Fibroblast of upper back skin (primary cell): ENCODE data around the gene CLASP1.
"Not testable (repeated sequence)": the region's sequence is repeated elsewhere in the genome, so short reads cannot be mapped to it uniquely, and the experiment has no call there.

Experiments used
- DNase-seq: peaks from one replicate; pipeline ENCODE4 v3.0.0-alpha.2; 2013

Gene CLASP1

DNA sequence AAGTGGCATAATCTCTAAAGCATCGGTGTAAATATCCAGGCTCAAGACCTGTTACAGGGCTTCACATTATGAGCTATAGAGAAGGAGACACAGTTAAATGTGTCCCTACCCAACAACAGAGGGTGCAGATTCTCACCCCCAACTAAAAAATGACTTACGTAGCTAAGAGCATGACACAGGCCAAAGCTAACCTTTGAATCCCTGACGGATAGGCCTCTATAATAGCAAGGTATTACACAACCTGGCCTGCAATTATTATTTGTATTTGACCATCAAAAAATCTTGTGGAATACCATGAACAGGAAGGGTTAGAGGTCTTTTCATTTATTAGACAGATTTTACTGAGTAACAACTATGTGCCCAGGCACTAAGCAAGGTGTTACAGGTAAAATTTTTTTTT is 73.5 kb downstream of the CLASP1 start:
- DNase-seq, result no peak

DNA sequence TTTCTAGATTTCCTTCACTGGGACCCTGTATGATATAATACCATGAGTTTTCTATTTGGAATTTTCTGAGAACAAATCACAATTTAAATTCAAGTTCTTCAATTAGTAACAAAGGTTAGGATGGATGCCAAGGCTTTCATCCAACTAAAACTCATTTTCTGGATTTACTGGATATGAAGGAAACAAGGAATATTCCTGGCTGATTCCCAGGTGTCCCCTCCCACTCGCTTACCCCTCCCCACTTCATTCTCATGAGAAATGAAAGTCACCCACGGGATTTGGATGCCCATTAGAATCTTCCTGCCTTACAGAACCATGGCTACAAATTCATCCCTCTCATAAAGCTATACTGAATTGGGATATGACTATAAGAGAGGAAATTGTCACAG is 78.6 kb downstream of the CLASP1 start:
- no peak for DNase-seq

DNA sequence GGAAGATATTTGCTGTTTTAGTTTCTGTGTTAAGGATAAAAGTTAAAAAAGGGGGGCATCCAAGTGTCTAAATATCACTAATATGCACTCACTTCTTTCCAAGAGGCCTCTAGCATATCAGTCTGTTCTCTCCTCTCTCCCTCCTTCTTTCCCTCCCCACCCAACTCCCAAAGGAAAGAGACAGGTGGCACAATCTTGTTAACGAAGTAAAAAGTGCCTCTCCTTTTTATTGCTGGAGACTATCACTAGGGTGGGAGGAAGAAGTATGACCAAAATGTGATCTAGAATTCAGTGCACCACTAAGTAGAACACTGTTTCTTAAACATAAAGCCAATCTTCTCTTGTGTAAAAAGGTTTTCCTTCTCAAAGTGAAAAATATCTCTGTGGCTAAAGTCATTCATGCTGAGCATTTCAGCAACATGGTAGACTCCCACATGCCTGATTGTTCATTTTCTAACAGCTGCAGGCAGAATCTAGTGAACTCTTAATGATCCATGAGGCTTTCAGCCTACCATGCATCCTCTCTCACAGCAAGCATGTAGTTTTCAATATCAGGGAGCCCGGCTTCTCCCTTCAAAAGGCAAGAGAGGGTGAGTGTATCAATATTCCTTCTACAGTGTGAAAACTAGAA is 79.1 kb downstream of the CLASP1 start:
- DNase-seq, result no peak

DNA sequence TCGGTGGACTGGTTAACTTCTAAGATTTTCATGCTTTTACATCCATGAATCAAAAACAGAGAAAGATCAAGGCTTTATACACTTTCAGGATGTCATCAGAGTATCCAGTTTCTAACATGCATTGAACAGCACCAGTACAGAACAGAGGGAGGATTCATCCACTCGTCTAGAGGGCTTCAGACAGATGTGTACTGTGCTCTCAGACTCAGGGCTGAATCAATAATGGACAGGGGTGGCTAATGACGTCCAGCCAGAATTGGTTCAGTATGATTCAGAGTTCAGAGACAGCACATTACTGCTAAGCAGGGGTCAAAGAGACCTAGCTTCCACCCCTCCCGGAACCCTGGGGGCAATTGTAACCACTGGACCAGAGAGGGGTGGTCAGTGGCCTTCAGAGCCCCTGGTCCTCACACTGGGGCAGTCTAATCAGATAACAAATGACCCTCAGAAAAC is 81.3 kb downstream of the CLASP1 start:
- DNase-seq, result no peak

DNA sequence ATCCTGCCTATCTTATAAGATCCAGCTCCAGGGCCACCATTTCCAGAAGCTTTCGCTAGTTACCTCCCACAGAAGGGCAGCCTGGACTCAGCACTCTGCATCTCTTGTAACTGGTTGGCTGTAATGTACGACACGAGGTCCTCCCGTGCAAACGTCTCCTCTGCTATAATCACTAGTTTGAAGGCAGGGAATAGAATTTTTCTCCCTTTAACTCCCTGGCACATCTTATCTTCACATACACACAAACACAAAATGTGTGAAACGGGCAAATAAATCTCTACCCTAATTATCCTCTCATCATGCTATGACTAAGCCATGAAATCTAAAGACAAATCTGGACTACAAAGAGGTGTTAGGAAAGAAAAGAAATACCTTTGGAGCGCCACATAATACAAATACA is 81.8 kb downstream of the CLASP1 start:
- no peak for DNase-seq

DNA sequence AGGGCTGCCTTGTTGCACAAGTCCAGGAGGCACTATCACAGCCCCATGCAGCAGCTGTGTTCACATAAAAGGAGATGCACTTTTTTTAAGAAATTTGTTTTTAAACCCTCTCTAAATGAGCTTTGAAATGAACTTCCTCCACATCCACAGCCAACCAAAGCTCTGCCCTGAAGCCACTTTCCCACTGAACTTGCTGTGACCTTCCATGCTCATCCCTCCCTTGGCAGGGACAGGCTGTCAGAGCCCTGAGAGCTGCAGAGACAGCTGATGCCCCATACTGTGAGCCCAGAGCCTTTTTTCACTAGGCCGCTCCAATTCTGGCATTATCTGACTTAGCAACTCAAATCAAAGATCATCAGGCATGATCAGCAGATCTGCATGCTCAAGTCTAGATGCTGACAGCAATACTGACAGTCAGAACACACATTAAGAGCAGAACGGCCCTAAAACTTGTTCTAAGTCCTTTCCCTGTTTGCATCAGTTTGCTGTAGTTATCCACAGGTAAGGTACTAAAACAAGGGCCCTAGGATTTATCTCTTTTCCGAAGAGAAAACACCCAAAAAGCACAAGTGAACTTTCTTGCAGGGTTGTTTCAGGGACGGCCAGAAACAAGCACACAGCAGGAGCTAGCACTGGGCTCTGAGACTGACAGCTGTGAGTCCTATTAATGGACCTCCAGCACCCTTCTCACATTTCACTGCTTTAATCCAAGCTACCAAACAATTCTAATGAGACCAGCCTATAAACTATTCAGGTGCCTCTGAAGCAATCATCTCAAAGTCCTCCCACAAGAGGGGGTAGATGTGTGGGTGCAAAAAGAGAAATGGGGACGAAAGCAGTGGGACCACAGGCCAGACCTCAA is 83.6 kb downstream of the CLASP1 start:
- no peak for DNase-seq

DNA sequence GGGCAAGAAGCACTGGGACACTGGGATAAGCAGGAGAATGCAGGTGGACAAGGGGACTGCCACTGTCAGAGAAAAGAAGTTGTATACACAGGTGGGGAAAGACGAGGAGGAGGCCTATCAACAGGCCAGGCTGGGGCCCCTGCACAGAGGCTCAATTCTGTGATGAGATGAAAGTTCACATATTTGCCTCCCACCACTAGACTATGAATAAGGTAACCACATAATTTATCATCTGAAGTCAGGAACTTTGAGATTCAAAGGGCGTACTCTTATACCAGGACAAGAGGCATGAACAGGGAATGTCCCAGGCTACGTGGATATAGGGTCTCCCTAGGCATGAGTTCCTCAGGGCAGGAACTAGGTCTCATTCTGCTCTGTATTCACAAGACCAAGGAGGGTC is 84.4 kb downstream of the CLASP1 start:
- no peak for DNase-seq

DNA sequence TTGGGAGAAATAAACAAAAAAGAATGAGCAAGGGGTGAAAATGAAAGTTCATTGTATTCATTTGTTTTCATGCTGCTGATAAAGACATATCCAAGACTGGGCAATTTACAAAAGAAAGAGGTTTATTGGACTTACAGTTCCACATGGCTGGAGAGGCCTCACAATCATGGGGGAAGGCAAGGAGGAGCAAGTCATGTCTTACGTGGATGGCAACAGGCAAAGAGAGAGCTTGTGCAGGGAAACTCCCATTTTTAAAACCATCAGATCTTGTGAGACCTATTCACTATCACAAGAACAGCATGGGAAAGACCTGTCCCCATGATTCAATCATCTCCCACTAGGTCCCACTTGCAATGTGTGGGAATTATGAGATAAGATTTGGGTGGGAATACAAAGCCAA is 85.5 kb downstream of the CLASP1 start:
- not testable (repeated sequence) for DNase-seq

DNA sequence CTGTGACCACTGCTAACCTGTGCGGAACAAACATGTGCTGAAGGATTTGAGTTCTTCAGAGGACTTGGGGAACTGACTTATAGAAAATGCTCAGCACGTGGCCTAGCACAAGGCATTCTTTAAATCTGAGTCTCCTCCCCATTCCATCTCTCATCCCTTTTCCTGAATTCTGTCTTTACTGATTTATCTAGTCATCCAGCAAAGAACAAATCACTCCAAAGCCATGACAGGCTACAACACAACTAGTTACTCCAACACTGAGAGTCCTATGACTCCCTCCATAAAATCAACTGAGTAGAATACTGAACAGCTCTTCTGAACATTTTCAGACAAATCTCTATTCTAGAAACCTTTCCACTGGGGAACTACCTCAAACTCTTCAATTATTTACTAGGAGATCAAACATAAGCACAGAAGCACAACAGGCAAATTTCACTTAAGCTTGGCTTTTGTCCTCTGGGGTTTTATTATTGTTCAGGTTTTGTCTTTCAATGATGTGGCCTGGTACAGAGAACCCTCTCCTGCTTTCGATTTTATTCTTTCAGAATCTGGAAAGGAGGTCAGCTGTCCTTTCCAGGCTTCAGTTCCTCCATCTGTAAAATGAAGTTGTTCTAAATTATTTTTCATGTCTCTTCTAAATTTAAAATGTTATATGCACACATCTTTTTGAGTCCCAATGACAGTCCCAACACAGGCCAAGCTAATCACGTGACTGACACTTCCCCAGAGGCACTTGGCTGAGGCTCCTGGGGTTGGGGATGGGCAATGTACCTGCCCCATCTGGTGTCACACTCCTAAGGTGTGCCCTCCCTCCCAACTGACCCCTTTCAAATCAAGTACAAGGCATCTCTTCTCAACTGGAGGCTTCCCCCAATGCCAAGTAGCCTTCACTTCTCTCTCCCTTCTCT is 86.7 kb downstream of the CLASP1 start:
- no peak for DNase-seq

DNA sequence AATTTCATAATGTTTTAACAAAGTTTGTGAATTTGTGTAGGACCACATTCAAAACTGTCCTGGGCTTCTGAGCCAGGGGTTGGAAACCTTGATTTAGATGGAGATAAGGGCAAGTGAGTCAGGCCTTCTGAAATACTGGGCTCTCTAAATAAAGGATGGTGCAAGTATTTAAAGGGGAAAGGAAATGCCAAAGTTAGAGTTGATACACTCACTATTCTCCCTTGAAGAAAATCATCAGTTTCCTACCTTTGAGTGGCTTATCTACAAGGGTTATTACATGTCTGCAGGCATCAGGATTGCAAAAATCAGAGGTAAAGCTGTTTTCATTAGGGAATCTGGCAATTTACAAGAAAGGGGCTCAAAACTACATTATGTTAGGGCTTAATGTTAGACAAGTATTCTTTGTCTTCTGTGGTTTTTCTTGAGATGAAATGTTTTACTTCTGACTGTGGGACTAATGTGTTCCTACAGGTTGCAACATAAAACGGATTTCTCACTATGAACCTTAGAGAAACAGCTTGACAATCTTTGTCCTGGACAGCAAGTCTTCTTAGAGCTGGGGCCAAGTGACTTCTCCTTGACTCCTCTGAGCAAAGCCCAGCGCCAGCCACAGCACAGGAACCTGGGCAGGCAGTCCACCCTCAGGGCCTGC is 87.5 kb downstream of the CLASP1 start:
- peak; percentile 46 for DNase-seq

DNA sequence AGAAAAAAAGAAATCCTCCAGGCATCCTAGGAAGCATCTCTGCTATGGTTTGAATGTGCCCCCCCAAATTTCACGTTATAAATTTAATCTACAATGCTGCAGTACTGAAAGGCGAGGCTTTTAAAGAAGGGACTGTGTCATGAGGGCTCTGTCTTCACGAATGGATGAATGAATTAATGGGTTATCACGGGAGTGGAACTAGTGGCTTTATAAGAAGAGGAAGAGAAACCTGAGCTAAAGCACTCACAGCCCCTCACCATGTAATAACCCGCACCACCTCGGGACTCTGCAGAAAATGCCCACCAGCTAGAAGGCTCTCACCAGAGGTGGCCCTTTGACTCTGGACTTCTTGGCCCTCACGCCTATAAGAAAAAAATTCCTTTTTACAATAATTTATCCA is 90.9 kb downstream of the CLASP1 start:
- no peak for DNase-seq

DNA sequence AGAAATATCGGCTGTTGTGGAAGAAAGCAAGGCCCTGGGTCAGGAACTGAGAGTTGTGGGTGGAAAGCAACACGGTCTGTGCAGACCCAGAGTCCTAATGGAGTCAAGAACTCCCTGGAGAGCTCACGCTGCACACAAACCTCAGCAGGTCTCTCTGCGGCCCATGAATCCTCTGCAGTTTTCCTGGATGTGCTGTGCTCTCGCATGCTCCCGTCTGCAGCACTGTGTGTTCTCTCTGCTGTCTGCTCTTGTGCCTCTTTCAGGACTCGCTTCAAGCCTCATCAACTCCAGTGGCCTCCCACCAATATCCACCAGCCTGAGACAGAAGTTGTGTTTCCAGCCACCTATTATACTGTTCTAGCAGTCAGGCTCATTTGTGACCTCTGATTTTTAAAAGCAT is 94.3 kb downstream of the CLASP1 start:
- DNase-seq, result no peak

DNA sequence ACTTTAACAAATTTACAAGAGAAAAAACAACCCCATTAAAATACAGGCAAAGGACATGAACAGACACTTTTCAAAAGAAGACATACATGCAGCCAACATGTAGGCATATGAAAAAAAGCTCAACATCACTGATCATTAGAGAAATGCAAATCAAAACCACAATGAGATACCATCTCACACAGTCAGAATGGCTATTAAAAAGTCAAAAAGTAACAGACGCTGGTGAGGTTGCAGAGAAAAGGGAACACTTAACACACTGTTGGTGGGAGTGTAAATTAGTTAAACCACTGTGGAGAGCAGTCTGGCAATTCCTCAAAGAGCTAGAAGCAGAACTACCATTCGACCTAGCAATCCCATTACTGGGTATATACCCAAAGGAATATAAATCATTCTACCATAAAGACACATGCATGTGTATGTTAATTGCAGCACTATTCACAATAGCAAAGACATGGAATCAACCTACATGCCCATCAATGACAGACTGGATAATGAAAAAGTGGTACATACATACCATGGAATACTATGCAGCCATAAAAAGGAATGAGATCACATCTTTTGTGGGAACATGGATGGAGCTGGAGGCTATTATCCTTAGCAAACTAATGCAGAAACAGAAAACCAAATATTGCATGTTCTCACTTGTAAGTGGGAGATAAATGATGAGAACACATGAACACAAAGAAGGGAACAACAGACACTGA is 96.6 kb downstream of the CLASP1 start:
- DNase-seq, result not testable (repeated sequence)

DNA sequence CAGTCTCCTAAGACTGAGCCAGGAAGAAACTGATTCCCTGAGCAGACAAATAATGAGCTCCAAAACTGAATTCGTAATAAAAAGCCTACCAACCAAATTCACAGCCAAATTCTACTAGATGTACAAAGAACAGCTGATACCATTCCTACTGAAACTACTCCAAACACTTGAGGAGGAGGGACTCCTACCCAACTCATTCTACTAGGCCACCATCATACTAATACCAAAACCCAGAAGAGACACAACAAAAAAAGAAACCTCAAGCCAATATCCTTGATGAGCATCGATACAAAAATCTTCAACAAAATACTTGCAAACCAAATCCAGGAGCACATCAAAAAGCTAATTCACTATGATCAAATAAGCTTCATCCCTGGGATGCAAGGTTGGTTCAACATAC is 98.6 kb downstream of the CLASP1 start:
- DNase-seq, result no peak

DNA sequence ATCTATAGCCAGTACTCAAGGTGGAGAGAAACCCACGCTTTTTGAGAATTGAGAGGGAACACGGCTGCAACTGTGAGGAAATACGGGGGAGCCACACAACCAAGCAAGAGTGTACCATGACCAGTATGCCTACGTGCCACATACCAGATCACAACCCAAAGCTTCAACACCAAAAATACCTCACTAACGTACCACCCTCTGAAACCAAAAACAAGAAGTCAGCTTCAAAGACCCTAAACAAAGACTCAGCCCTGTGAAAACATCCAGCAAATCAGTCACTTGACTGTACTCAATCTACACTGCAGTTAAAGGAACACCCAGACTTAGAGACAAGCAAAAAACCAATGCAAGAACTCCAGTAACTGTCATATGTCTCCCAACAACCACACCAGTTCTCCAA is 101.6 kb downstream of the CLASP1 start:
- DNase-seq, result no peak

DNA sequence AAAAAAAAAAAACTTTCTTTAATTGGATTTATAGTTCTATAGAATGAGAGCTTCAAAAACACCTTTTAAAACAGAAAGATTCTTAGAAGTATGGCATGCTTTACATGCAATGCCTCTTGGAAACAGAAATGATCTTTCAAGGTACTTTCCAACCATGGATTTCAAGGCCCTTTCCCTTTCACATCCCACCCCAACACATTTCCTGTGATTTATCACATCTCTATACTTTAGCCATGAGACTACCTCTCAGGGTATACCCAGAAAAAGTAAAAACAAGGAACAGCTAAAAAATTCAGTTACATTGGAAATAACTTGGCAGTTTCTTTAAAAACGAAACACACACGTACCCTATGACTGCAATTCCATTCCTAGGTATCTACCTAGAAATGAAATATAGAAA is 103.3 kb downstream of the CLASP1 start:
- no peak for DNase-seq

DNA sequence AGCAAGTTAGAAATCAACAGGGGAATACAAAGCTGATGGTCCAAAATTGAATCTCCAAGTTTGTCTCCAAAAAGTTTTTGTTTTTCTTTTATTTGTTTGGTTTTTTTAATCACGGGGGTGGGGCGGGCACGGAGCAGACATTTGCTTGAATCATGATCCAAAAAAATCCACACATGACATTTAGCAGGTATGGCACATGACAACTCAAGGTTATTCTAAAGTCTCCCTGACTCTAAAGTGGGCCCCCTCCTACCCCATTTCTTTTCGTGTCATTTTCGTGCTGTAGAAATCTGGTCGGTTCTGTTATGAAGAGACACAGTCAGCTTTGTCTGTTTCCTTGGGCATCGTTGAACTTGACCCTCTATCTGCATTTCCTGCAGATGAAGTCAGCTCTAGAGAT is 104.0 kb downstream of the CLASP1 start:
- no peak for DNase-seq

DNA sequence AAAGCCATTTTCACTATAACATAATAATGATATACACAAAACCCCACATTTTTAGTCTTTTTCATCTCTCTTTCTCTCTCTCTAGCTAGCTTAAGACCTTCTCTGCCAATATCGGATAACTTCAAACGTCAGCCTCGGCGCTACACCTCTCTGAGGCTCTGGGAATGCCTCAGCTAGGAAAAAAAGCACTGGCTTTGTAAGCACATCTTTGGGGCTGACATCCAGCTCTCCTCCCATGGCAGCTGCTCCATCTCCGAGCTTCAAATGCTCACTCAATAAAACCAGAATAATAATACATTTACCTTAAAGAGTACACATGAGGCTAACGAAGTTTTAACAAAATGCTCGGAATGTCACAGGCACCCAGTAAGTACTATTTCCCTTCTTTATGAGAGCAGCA is 107.8 kb downstream of the CLASP1 start:
- no peak for DNase-seq

DNA sequence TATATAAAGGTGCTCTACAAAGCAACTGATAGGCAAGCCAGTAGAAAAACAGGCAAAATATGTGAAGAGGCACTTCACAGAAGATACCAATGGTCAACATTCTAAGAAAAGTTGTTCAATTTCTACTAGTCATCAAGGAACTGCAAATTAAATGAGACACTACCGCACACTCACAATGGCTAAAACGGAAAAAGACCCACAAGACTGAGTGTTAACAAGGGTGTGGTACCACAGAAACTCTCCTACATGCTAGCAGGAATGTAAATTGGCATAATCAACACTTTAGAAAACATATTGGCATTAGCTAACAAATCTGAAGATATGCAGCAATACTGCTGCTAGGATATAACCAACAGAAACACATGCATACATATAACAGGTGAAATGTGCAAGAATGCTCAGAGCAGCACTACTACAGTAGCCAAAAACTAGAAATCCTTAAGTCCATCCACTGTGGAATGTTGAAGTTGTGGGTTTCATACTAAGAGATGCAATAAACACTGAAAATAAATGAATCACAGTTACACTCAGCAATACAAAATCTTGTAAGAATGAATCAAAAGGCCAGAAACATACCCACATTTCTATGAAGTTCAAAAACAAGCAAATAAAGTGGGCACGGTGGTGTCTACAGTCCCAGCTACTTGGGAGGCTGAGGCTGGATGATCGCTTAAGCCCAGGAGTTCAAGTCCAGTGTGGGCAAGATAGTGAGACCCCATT is 109.4 kb downstream of the CLASP1 start:
- DNase-seq, result no peak

DNA sequence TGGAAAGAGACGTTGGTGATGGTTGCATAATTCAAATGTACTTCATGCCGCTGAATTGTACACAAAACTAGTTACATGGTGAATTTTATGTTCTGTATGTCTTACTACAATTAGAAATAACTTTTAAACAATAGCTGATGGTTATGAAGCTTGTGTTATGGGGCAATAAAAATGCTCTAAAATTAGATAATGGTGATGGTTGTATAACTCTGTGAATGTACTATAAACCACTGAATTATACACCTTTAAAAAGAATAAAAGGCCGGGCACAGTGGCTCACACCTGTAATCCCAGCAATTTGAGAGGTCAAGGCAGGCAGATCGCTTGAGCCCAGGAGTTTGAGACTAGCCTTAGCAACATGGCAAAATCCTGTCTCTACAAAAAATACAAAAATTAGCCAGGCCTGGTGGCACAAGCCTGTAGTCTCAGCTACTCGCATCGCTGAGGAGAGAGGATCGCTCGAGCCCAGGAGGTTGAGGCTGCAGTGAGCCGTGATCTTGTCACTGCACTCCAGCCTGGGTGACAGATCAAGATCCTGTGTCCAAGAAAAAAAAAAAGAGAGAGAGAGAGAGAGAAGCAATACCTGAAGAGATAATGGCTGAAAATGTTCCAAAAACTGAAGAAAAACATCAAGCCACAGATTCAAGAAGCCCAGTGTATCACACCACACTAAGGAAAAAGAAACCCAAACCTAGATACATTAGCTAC is 112.3 kb downstream of the CLASP1 start:
- no peak for DNase-seq

DNA sequence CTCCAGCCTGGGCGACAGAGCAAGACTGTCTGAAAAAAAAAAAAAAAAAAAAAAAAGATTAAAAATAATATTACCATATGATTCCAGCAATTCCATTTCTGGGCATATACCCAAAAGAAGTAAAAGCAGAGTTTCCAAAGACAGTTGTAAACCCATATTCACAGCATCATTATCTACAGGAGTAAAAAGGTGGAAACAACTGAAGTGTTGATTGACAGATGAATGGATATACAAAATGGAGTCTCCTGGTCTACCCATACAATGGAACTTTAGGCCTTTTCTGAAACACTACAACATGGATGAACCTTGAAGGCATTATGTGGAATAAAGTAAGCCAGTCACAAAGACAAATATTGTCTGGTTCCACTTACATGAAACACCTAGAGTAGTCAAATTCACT is 112.9 kb downstream of the CLASP1 start:
- DNase-seq, result no peak
